HCT116 (cell line): ENCODE results near the gene IP6K3. TPM values are rescaled to one million over a fixed set of nuclear protein-coding genes. Genes with fewer than 3 reads are reported as not detected.

Experiments
- ATAC-seq: fragments of 200-7000 bp; cut with Tn5 transposase; 2 replicates; pipeline ENCODE4 v1.9.1; 2020; ENCODE audit warnings: mild to moderate bottlenecking, moderate library complexity
- BruUV-seq: library from RNA; stranded (reverse); fragments of 400-500 nt; replicated peaks from 2 replicates; lab custom pipeline; 2021; lab: Mats Ljungman, UMichigan
- CTCF ChIA-PET: fragments of 300-600 bp; sonication (Branson Sonifier 250); formaldehyde crosslinking; loops from one replicate; lab custom pipeline; 2021; ENCODE audit warnings: antibody characterized with exemption; lab: Charles Lee
- POLR2A ChIA-PET: fragments of 300-600, 350-600 bp; sonication (Branson Sonifier 250); formaldehyde crosslinking; loops from one replicate; lab custom pipeline; 2021; ENCODE audit warnings: antibody characterized with exemption; lab: Charles Lee
- RAD21 ChIA-PET, 2 experiments: fragments of 300-600 bp; sonication (Branson Sonifier 250); formaldehyde crosslinking; loops; one replicate each; lab custom pipeline; 2023; ENCODE audit warnings: low total read pairs in 2 of 2; ENCODE audit not compliant: uncharacterized antibody in 2 of 2, unreplicated experiment in 2 of 2, low non-redundant PET in 1 of 2; lab: Charles Lee
- DNase-seq: peaks from one replicate; pipeline ENCODE4 v3.0.0-alpha.2; 2010; ENCODE audit warnings: low read depth, low spot score
- H2AFZ ChIP-seq: fragments of 200-600 bp; shearing (Covaris generic), sonication (generic); 2 replicates; pipeline ENCODE4 v1.6.1; 2017; ENCODE audit warnings: low read depth, mixed run types, mixed read lengths, antibody characterized with exemption, low read length; ENCODE audit not compliant: poor library complexity, severe bottlenecking
- H3K27ac ChIP-seq: 2 replicates; pipeline ENCODE4 v1.5.1; 2012; ENCODE audit warnings: low read depth, low read length
- H3K27me3 ChIP-seq: fragments of 200-600 bp; sonication (generic); 2 replicates; pipeline ENCODE4 v1.6.1; 2016; ENCODE audit warnings: mixed run types, low read length, mixed read lengths; ENCODE audit not compliant: insufficient read depth
- H3K36me3 ChIP-seq, 2 experiments: fragments of 200-500 bp in 1 of 2; fragments of 200-600 bp in 1 of 2; sonication (Bioruptor generic) in 1 of 2; sonication (generic) in 1 of 2; 2 replicates each; pipeline versions ENCODE4 v1.5.1 to v1.6.1; 2014 to 2016; ENCODE audit warnings: low read length in 2 of 2, inconsistent platforms in 1 of 2, mixed read lengths in 1 of 2, mixed run types in 1 of 2; ENCODE audit not compliant: insufficient read depth in 2 of 2, control insufficient read depth in 1 of 2
- H3K4me1 ChIP-seq, 2 experiments: fragments of 200-600 bp in 1 of 2; sonication (generic) in 1 of 2; 2 replicates each; pipeline versions ENCODE4 v1.5.1 to v1.6.1; 2012 to 2017; ENCODE audit warnings: low read length in 2 of 2, inconsistent platforms in 1 of 2, mild to moderate bottlenecking in 1 of 2, mixed read lengths in 1 of 2, mixed run types in 1 of 2, moderate library complexity in 1 of 2; ENCODE audit not compliant: insufficient read depth in 2 of 2, control insufficient read depth in 1 of 2
- H3K4me2 ChIP-seq: fragments of 200-600 bp; sonication (generic); 2 replicates; pipeline ENCODE4 v1.6.1; 2017; ENCODE audit warnings: mixed run types, low read length, mixed read lengths
- H3K4me3 ChIP-seq, 2 experiments: fragments of 200-600 bp in 1 of 2; sonication (generic) in 1 of 2; replicated peaks in 1 of 2; 2 replicates each; pipeline ENCODE4 v1.5.1; 2011 to 2016; ENCODE audit warnings: low read length in 2 of 2, control low read depth in 1 of 2, low read depth in 1 of 2, mild to moderate bottlenecking in 1 of 2, mixed read lengths in 1 of 2, mixed run types in 1 of 2
- H3K79me2 ChIP-seq: fragments of 200-600 bp; sonication (generic); 2 replicates; pipeline ENCODE4 v1.6.1; 2017; ENCODE audit warnings: mild to moderate bottlenecking, mixed run types, low read length, moderate library complexity, mixed read lengths; ENCODE audit not compliant: insufficient read depth
- H3K9ac ChIP-seq: fragments of 200-600 bp; sonication (generic); 2 replicates; pipeline ENCODE4 v1.6.1; 2016; ENCODE audit warnings: low read length, mixed read lengths
- H3K9me2 ChIP-seq: fragments of 200-600 bp; sonication (generic), shearing (Covaris generic); 2 replicates; pipeline ENCODE4 v1.6.1; 2017; ENCODE audit warnings: mixed run types, mild to moderate bottlenecking, moderate library complexity; ENCODE audit not compliant: insufficient read depth
- H3K9me3 ChIP-seq, 2 experiments: fragments of 200-500 bp in 1 of 2; fragments of 200-600 bp in 1 of 2; sonication (Bioruptor generic) in 1 of 2; sonication (generic) in 1 of 2; 2 replicates each; pipeline ENCODE4 v1.6.1; 2014 to 2017; ENCODE audit warnings: low read length in 2 of 2, mixed read lengths in 2 of 2, inconsistent platforms in 1 of 2, low read depth in 1 of 2, mild to moderate bottlenecking in 1 of 2, mixed run types in 1 of 2, moderate library complexity in 1 of 2; ENCODE audit not compliant: control insufficient read depth in 1 of 2, insufficient read depth in 1 of 2
- H4K20me1 ChIP-seq: fragments of 200-600 bp; sonication (generic), shearing (Covaris generic); 2 replicates; pipeline ENCODE4 v1.6.1; 2017; ENCODE audit warnings: mixed run types, mild to moderate bottlenecking, moderate library complexity; ENCODE audit not compliant: insufficient read depth
- FOSL1 ChIP-seq: IDR thresholded peaks from 2 replicates; pipeline ENCODE4 v1.6.1; 2012; ENCODE audit warnings: low read depth
- POLR2A ChIP-seq: IDR thresholded peaks from 2 replicates; pipeline ENCODE4 v1.7.0; 2011; ENCODE audit warnings: borderline replicate concordance; ENCODE audit not compliant: insufficient read depth, insufficient read length; ENCODE audit errors: extremely low read depth
- REST ChIP-seq: IDR thresholded peaks from 2 replicates; pipeline ENCODE4 v1.6.1; 2012; ENCODE audit warnings: low read depth
- TCF7L2 ChIP-seq: IDR thresholded peaks from 2 replicates; pipeline ENCODE4 v1.7.0; 2011; ENCODE audit warnings: borderline replicate concordance, inconsistent platforms; ENCODE audit not compliant: insufficient read depth, insufficient read length; ENCODE audit errors: extremely low read depth
- intact Hi-C: fragments of 100-400 bp; cut with micrococcal nuclease; formaldehyde crosslinking; loops from 2 replicates; pipeline ENCODE4 v1.10.0; 2022
- total RNA-seq: library from RNA; stranded (reverse); gene quantifications from one replicate; pipeline ENCODE4 v1.2.1, GENCODE V29; 2021; ENCODE audit not compliant: unreplicated experiment

IP6K3 gene
- total RNA-seq, 1 experiment from 2014 or later: not detected

GRCh38 chr6:33683576-33684427, 62.9 kb downstream of the IP6K3 start:
- Histone ChIP-seq H3K9me3 (no peaks in the 10 kb centered on the region), H3K27me3 (no peaks in the 10 kb centered on the region), H3K4me1 (no peaks in the 10 kb centered on the region), H3K27ac (no peak overlapping the region), H2AFZ (no peak overlapping the region), H3K9me2 (no peaks in the 10 kb centered on the region), H3K79me2 (no peaks in the 10 kb centered on the region), H3K36me3 (peaks cover 18 to 63% of the 10 kb centered on the region in 2 experiments), H3K9ac (no peak overlapping the region), H3K4me3 (no peak overlapping the region), H3K4me2 (no peak overlapping the region), H4K20me1 (no peaks in the 10 kb centered on the region)
- TF ChIP-seq FOSL1 (no peak), REST (no peak), POLR2A (no peak), TCF7L2 (no peak)
- no peak for ATAC-seq
- RAD21 ChIA-PET: no interaction called here
- no TSS peak for BruUV-seq
- DNase-seq: no peak
- CTCF ChIA-PET: no interaction called here
- intact Hi-C loops: no loop called here
- POLR2A ChIA-PET: no interaction called here
